NT2/D1 (cell line): Measurements from ENCODE around the gene BCAP29.

ENCODE experiments used
- YY1 ChIP-seq: IDR thresholded peaks from 2 replicates; pipeline ENCODE4 v1.6.1; 2011; ENCODE audit not compliant: insufficient read length, insufficient read depth
- ZNF274 ChIP-seq: IDR thresholded peaks from 2 replicates; pipeline ENCODE4 v1.6.1; 2011; ENCODE audit warnings: mild to moderate bottlenecking, low read depth, low read length

GRCh38 chr7:107579885-107580715, at the start of gene BCAP29:
- no peak for TF ChIP-seq ZNF274
- no peak for TF ChIP-seq YY1
